Loucy (cell line): Measurements from ENCODE around the gene TANGO2.

Experiments
- H2AFZ ChIP-seq: fragments of 200-600 bp; sonication (generic); 2 replicates; pipeline ENCODE4 v1.6.0; 2016; ENCODE audit warnings: antibody characterized with exemption, mild to moderate bottlenecking, low read length, moderate library complexity
- H3F3A ChIP-seq: fragments of 200-600 bp; 2 replicates; pipeline ENCODE4 v1.6.0; 2016; ENCODE audit warnings: antibody characterized with exemption, low read depth, mild to moderate bottlenecking
- H3K27me3 ChIP-seq: fragments of 200-600 bp; sonication (generic); 2 replicates; pipeline ENCODE4 v1.6.1; 2014; ENCODE audit warnings: low read length, mild to moderate bottlenecking; ENCODE audit not compliant: insufficient read depth, poor library complexity, severe bottlenecking
- H3K36me3 ChIP-seq: fragments of 200-600 bp; sonication (generic); 2 replicates; pipeline ENCODE4 v1.6.1; 2016; ENCODE audit warnings: low read length; ENCODE audit not compliant: insufficient read depth
- H3K4me1 ChIP-seq: fragments of 200-600 bp; sonication (generic); 2 replicates; pipeline ENCODE4 v1.5.1; 2014; ENCODE audit warnings: low read length, mild to moderate bottlenecking; ENCODE audit not compliant: insufficient read depth, poor library complexity, severe bottlenecking
- H3K4me2 ChIP-seq: fragments of 200-600 bp; sonication (generic); 2 replicates; pipeline ENCODE4 v1.6.0; 2014; ENCODE audit warnings: antibody characterized with exemption, low read length, low read depth, mild to moderate bottlenecking; ENCODE audit not compliant: poor library complexity, severe bottlenecking
- H3K4me3 ChIP-seq: fragments of 200-600 bp; sonication (generic); 2 replicates; pipeline ENCODE4 v1.5.1; 2014; ENCODE audit warnings: low read length, mild to moderate bottlenecking, mixed read lengths; ENCODE audit not compliant: poor library complexity, severe bottlenecking
- H3K79me2 ChIP-seq: fragments of 200-600 bp; sonication (generic); 2 replicates; pipeline ENCODE4 v1.6.1; 2014; ENCODE audit warnings: low read length; ENCODE audit not compliant: insufficient read depth
- H3K9ac ChIP-seq: fragments of 200-600 bp; sonication (generic); 2 replicates; pipeline ENCODE4 v1.6.0; 2014; ENCODE audit warnings: mild to moderate bottlenecking, low read depth, low read length, moderate library complexity; ENCODE audit not compliant: poor library complexity, severe bottlenecking
- H3K9me2 ChIP-seq: fragments of 200-600 bp; sonication (generic); replicated peaks from 2 replicates; pipeline ENCODE4 v1.6.1; 2016; ENCODE audit warnings: low read depth, low read length, mixed read lengths
- H3K9me3 ChIP-seq: fragments of 200-600 bp; sonication (generic); 2 replicates; pipeline ENCODE4 v1.6.1; 2014; ENCODE audit warnings: mild to moderate bottlenecking, antibody characterized with exemption, low read length, low read depth; ENCODE audit not compliant: insufficient read depth
- H4K20me1 ChIP-seq: fragments of 200-600 bp; sonication (generic); 2 replicates; pipeline ENCODE4 v1.6.0; 2014; ENCODE audit warnings: antibody characterized with exemption, low read length, mild to moderate bottlenecking; ENCODE audit not compliant: insufficient read depth, poor library complexity, severe bottlenecking
- CTCF ChIP-seq: fragments of 200-600 bp; sonication (generic); conservative IDR thresholded peaks from 2 replicates; pipeline ENCODE4 v1.5.1; 2014; ENCODE audit warnings: mild to moderate bottlenecking, antibody characterized with exemption, low read length
- EZH2phosphoT487 ChIP-seq: fragments of 200-600 bp; IDR thresholded peaks from 2 replicates; pipeline ENCODE4 v1.6.1; 2018; ENCODE audit warnings: antibody characterized with exemption, mild to moderate bottlenecking, moderate library complexity, borderline replicate concordance

Gene TANGO2

GRCh38 chr22:19993926-19994325, 27.0 kb upstream of the TANGO2 start:
- H4K20me1 ChIP-seq, result no peaks in the 10 kb centered on the region
- no peaks in the 10 kb centered on the region for H3K9me3 ChIP-seq
- H3K4me1 ChIP-seq, result no peaks in the 10 kb centered on the region
- no peak overlapping the region for H3K4me3 ChIP-seq
- no peaks in the 10 kb centered on the region for H3K79me2 ChIP-seq
- no peak overlapping the region for H2AFZ ChIP-seq
- H3K36me3 ChIP-seq, result no peaks in the 10 kb centered on the region
- H3K4me2 ChIP-seq, result no peak overlapping the region
- no peak for TF ChIP-seq EZH2phosphoT487
- TF ChIP-seq CTCF, result no peak
- H3K27me3 ChIP-seq, result no peaks in the 10 kb centered on the region
- H3K9ac ChIP-seq, result no peak overlapping the region
- H3K9me2 ChIP-seq, result no peaks in the 10 kb centered on the region
- no peaks in the 10 kb centered on the region for H3F3A ChIP-seq

GRCh38 chr22:19994851-19995610, 25.9 kb upstream of the TANGO2 start:
- Histone ChIP-seq H3K79me2 (no peaks in the 10 kb centered on the region), H3K9me3 (no peaks in the 10 kb centered on the region), H2AFZ (no peak overlapping the region), H3K27me3 (no peaks in the 10 kb centered on the region), H3K4me2 (no peak overlapping the region), H3K36me3 (no peaks in the 10 kb centered on the region), H3K4me1 (no peaks in the 10 kb centered on the region), H3K4me3 (no peak overlapping the region), H3K9me2 (no peaks in the 10 kb centered on the region), H4K20me1 (no peaks in the 10 kb centered on the region), H3F3A (no peaks in the 10 kb centered on the region), H3K9ac (no peak overlapping the region)
- no peak for TF ChIP-seq EZH2phosphoT487
- no peak for TF ChIP-seq CTCF

- no peaks in the 10 kb centered on the region for H3K9me3 ChIP-seq
- no peaks in the 10 kb centered on the region for H3K36me3 ChIP-seq
- no peaks in the 10 kb centered on the region for H3K9me2 ChIP-seq
- H4K20me1 ChIP-seq, result no peaks in the 10 kb centered on the region
- H3K4me1 ChIP-seq, result no peaks in the 10 kb centered on the region
- no peak overlapping the region for H2AFZ ChIP-seq
- H3K79me2 ChIP-seq, result no peaks in the 10 kb centered on the region
- no peak overlapping the region for H3K4me3 ChIP-seq
- TF ChIP-seq EZH2phosphoT487 (no peak), CTCF (no peak)
- H3F3A ChIP-seq, result no peaks in the 10 kb centered on the region
- no peak overlapping the region for H3K4me2 ChIP-seq
- H3K27me3 ChIP-seq, result no peaks in the 10 kb centered on the region
- no peak overlapping the region for H3K9ac ChIP-seq
Measured at GRCh38 chr22:19995611-19996339, 25.1 kb upstream of the TANGO2 start.
